B cell (primary cell): Measurements from ENCODE around the gene IQCH.

Experiments
- CTCF ChIP-seq: fragments of 200-600 bp; IDR thresholded peaks from one replicate; pipeline ENCODE4 v1.8.0; 2022; ENCODE audit warnings: antibody characterized with exemption, mild to moderate bottlenecking
- EZH2 ChIP-seq: IDR thresholded peaks from 2 replicates; pipeline ENCODE4 v1.6.1; 2012; ENCODE audit warnings: borderline replicate concordance, low read depth, mild to moderate bottlenecking, moderate library complexity, low read length; ENCODE audit not compliant: insufficient read depth, poor library complexity, severe bottlenecking

- TF ChIP-seq CTCF: no peak
- no peak for TF ChIP-seq EZH2
These were observed 215.1 kb downstream of the IQCH start for GRCh38 chr15:67469680-67470079.
